AG04450 (cell line): ENCODE results near the gene SP7. TPM values are rescaled to one million over a fixed set of nuclear protein-coding genes. Genes with fewer than 3 reads are reported as not detected.

ENCODE experiments used
- CTCF ChIA-PET: fragments of 300-600, 350-600 bp; formaldehyde crosslinking; extraction: SDS; loops from one replicate; lab custom pipeline; 2022; ENCODE audit warnings: antibody characterized with exemption, inconsistent platforms; lab: Charles Lee
- POLR2A ChIA-PET: fragments of 350-600 bp; formaldehyde crosslinking; extraction: SDS; loops from one replicate; lab custom pipeline; 2021; ENCODE audit warnings: antibody characterized with exemption, inconsistent platforms; lab: Yijun Ruan, JAX
- DNase-seq: peaks from one replicate; pipeline ENCODE4 v3.0.0-alpha.2; 2011; ENCODE audit warnings: low read depth, low spot score
- H3K27ac ChIP-seq: one replicate; pipeline ENCODE4 v1.5.1; 2012; ENCODE audit warnings: low read depth, low read length, control low read depth
- H3K27me3 ChIP-seq: one replicate; pipeline ENCODE4 v1.6.0; 2012; ENCODE audit warnings: low read length; ENCODE audit not compliant: control insufficient read depth, insufficient read depth
- H3K4me3 ChIP-seq: 2 replicates; pipeline ENCODE4 v1.5.1; 2011; ENCODE audit warnings: mild to moderate bottlenecking, low read depth, low read length, control low read depth
- H3K9me3 ChIP-seq: 2 replicates; pipeline ENCODE4 v1.5.1; 2012; ENCODE audit warnings: low read length; ENCODE audit not compliant: control insufficient read depth, insufficient read depth
- CTCF ChIP-seq: IDR thresholded peaks from 2 replicates; pipeline ENCODE4 v1.5.1; 2011; ENCODE audit warnings: low read depth, low read length, control low read depth, inconsistent platforms
- polyA plus RNA-seq: library from polyadenylated mRNA; depleted of rRNA; stranded (reverse); fragments of >200 nt; gene quantifications from 2 replicates; pipeline ENCODE4 v1.2.3, GENCODE V29; 2011

SP7 gene
- polyA plus RNA-seq, 1 experiment: not detected

GRCh38 chr12:53295070-53295890 is 40.9 kb downstream of the SP7 start, which contains the start of gene PFDN5:
Gene PFDN5, plus strand, starts transcription at chr12:53295542. Its CDS starts 26 bp downstream, at chr12:53295568.
- peak; percentile 11; the same call in 1 of the 2 replicates for TF ChIP-seq CTCF
- DNase-seq: peak; percentile 73
- Histone ChIP-seq H3K27me3 (no peaks in the 10 kb centered on the region), H3K9me3 (no peaks in the 10 kb centered on the region; the same call in 1 of the 2 replicates), H3K4me3 (peak within 1 kb of the TSS; percentile 99), H3K27ac (peak within 1 kb of the TSS; percentile 73)
- ChIA-PET POLR2A (interaction anchor here (0.7 to 1.8 kb wide), 9 partner anchors 13 to 247 kb away, joined by 3 to 12 read pairs (median 4); partner anchors contain the start of genes AAAS, CSAD, SPRYD3 and TARBP2), CTCF (interaction anchor here (0.7 to 16.4 kb wide), 7 partner anchors 13 to 450 kb away, joined by 3 to 183 read pairs (median 3); partner anchors contain the start of gene AAAS)

- Histone ChIP-seq H3K27me3 (no peaks in the 10 kb centered on the region), H3K4me3 (no peak overlapping the region), H3K9me3 (no peaks in the 10 kb centered on the region), H3K27ac (no peak overlapping the region)
- DNase-seq: no peak
- TF ChIP-seq CTCF: no peak
- POLR2A ChIA-PET: interaction anchor here (0.5 kb wide), 1 partner anchor 73 kb away, joined by 3 read pairs; no protein-coding TSS in a partner anchor
- CTCF ChIA-PET: interaction anchor here (8.4 to 16.4 kb wide), 2 partner anchors 30 to 79 kb away, joined by 80 to 183 read pairs; partner anchors contain the start of gene AAAS
These were observed 43.7 kb downstream of the SP7 start for GRCh38 chr12:53292426-53292825.

- Histone ChIP-seq H3K27ac (peak overlapping the region; percentile 3), H3K4me3 (no peak overlapping the region), H3K27me3 (no peaks in the 10 kb centered on the region), H3K9me3 (no peaks in the 10 kb centered on the region)
- no peak for TF ChIP-seq CTCF
- DNase-seq: no peak
- POLR2A ChIA-PET: interaction anchor here (1.3 kb wide), 1 partner anchor 9 kb away, joined by 3 read pairs; the partner anchor contains the start of gene MYG1
- CTCF ChIA-PET: interaction anchor here (0.9 to 16.4 kb wide), 5 partner anchors 9 to 116 kb away, joined by 3 to 183 read pairs (median 3); partner anchors contain the start of gene AAAS
These were observed 45.5 kb downstream of the SP7 start for GRCh38 chr12:53290661-53291060.

GRCh38 chr12:53289891-53290290 is 46.3 kb downstream of the SP7 start:
- no peak for DNase-seq
- no peak overlapping the region for H3K4me3 ChIP-seq
- ChIA-PET POLR2A (no interaction called here), CTCF (interaction anchor here (1.0 to 16.4 kb wide), 3 partner anchors 32 to 115 kb away, joined by 3 to 183 read pairs (median 6); partner anchors contain the start of gene AAAS)
- no peak for TF ChIP-seq CTCF
- no peak overlapping the region for H3K27ac ChIP-seq
- H3K9me3 ChIP-seq: no peaks in the 10 kb centered on the region
- no peaks in the 10 kb centered on the region for H3K27me3 ChIP-seq

GRCh38 chr12:53288322-53288721 is 47.8 kb downstream of the SP7 start:
- H3K27me3 ChIP-seq: no peaks in the 10 kb centered on the region
- H3K9me3 ChIP-seq: no peaks in the 10 kb centered on the region
- POLR2A ChIA-PET: no interaction called here
- CTCF ChIA-PET: interaction anchor here (0.6 to 16.4 kb wide), 10 partner anchors 9 to 216 kb away, joined by 3 to 183 read pairs (median 6); partner anchors contain the start of gene AAAS
- DNase-seq: no peak
- TF ChIP-seq CTCF: no peak
- H3K4me3 ChIP-seq: no peak overlapping the region
- H3K27ac ChIP-seq: peak overlapping the region; percentile 21
